Measurements from ENCODE around the gene ARRDC4.

DNA sequence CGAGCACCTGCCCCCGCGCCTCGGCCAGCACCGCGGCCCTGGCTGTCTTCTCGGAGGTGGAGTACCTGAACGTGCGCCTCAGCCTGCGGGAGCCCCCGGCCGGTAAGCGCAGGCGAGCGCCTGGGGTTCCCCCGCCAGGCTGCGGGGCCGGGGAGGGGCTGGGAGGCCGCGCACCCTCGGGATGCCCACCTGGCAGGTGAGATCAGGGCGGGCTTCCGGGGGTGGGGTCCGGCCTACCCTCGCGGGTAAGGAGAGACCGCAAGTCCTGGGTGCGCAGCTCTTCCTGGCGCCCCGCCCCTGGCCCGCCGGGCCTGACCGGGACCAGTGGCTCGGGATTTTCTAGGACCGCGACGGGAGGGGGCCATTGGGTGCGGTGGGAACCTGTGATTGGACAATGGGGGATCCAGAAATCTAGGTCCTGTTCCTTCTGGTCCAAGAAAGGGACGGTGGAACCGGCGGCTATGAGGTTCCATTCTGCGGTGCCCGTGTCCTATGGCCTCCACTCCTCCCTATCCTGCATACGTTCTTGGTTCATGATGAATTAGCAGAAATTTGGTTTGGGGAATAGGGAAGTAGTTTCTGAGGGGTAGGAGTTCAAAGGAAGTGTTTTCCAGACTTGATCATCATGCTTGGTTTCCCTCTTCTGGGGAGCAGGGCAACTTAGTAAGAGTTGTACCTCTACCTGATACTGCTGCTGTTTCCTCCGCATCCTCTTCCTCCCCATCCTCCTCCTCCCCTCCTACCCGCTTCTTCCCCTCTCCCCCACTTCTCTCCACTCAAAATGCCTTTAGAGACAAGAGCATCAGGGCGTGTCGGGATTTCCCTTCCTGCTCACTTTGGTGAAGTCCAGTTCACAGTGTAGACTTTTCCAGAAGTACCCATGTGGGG, 808 bp downstream of the ARRDC4 start:
- no peak for TF ChIP-seq POLR2AphosphoS5 (IDR thresholded peaks at IDR 0.05; ENCODE audit: low read depth, low read length)
- TF ChIP-seq TCF12 (IDR thresholded peaks at IDR 0.05), result no peak
- TF ChIP-seq, protein P1, sequence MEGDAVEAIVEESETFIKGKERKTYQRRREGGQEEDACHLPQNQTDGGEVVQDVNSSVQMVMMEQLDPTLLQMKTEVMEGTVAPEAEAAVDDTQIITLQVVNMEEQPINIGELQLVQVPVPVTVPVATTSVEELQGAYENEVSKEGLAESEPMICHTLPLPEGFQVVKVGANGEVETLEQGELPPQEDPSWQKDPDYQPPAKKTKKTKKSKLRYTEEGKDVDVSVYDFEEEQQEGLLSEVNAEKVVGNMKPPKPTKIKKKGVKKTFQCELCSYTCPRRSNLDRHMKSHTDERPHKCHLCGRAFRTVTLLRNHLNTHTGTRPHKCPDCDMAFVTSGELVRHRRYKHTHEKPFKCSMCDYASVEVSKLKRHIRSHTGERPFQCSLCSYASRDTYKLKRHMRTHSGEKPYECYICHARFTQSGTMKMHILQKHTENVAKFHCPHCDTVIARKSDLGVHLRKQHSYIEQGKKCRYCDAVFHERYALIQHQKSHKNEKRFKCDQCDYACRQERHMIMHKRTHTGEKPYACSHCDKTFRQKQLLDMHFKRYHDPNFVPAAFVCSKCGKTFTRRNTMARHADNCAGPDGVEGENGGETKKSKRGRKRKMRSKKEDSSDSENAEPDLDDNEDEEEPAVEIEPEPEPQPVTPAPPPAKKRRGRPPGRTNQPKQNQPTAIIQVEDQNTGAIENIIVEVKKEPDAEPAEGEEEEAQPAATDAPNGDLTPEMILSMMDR (IDR thresholded peaks at IDR 0.05), result no peak
- no peak for TF ChIP-seq MXI1 (IDR thresholded peaks at IDR 0.05; ENCODE audit: low read depth, low read length)
- TF ChIP-seq, protein P2, sequence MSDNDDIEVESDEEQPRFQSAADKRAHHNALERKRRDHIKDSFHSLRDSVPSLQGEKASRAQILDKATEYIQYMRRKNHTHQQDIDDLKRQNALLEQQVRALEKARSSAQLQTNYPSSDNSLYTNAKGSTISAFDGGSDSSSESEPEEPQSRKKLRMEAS (IDR thresholded peaks at IDR 0.05; ENCODE audit: low read depth), result no peak
- TF ChIP-seq, protein P3, sequence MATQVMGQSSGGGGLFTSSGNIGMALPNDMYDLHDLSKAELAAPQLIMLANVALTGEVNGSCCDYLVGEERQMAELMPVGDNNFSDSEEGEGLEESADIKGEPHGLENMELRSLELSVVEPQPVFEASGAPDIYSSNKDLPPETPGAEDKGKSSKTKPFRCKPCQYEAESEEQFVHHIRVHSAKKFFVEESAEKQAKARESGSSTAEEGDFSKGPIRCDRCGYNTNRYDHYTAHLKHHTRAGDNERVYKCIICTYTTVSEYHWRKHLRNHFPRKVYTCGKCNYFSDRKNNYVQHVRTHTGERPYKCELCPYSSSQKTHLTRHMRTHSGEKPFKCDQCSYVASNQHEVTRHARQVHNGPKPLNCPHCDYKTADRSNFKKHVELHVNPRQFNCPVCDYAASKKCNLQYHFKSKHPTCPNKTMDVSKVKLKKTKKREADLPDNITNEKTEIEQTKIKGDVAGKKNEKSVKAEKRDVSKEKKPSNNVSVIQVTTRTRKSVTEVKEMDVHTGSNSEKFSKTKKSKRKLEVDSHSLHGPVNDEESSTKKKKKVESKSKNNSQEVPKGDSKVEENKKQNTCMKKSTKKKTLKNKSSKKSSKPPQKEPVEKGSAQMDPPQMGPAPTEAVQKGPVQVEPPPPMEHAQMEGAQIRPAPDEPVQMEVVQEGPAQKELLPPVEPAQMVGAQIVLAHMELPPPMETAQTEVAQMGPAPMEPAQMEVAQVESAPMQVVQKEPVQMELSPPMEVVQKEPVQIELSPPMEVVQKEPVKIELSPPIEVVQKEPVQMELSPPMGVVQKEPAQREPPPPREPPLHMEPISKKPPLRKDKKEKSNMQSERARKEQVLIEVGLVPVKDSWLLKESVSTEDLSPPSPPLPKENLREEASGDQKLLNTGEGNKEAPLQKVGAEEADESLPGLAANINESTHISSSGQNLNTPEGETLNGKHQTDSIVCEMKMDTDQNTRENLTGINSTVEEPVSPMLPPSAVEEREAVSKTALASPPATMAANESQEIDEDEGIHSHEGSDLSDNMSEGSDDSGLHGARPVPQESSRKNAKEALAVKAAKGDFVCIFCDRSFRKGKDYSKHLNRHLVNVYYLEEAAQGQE (IDR thresholded peaks at IDR 0.05; ENCODE audit: low read depth, low read length), result no peak
- no peak for TF ChIP-seq TAF1 (IDR thresholded peaks at IDR 0.05; ENCODE audit: borderline replicate concordance, low read depth, low read length)
- no peak for TF ChIP-seq ELF1 (IDR thresholded peaks at IDR 0.05)
- no peak for TF ChIP-seq RCOR1 (IDR thresholded peaks at IDR 0.05; ENCODE audit: low read length)
- no peak for TF ChIP-seq MEF2A (IDR thresholded peaks at IDR 0.05; ENCODE audit: borderline replicate concordance, low read depth)
- TF ChIP-seq JUND (IDR thresholded peaks at IDR 0.05), result no peak
- no peak for TF ChIP-seq FOXM1 (IDR thresholded peaks at IDR 0.05; ENCODE audit: low read depth)
- TF ChIP-seq CHD2 (IDR thresholded peaks at IDR 0.05; ENCODE audit: low read length, partially characterized antibody), result no peak
